Activated T-cell treated with anti-CD3 and anti-CD28 coated beads, Interleukin-2, amount 50 U/mL, for 72 hours (primary cell): ENCODE measurements around the gene MRGPRF. TPM values are rescaled to one million over a fixed set of nuclear protein-coding genes. Genes with fewer than 3 reads are reported as not detected.

Source experiments
- ATAC-seq, 2 donors: fragments of 150-1000 bp; cut with Tn5 transposase; replicated peaks in 1 of 2; 2 replicates each; pipeline ENCODE4 v1.10.0; 2021; ENCODE audit warnings: moderate library complexity in 2 of 2, mild to moderate bottlenecking in 1 of 2
- DNase-seq, 2 donors: peaks; one replicate each; pipeline ENCODE4 v3.0.0; 2021 to 2022; ENCODE audit warnings: mixed read lengths in 1 of 2
- H3K27ac Mint-ChIP-seq: one replicate; pipeline ENCODE4 v1.8.0; 2022; ENCODE audit warnings: mild to moderate bottlenecking, moderate library complexity, mixed read lengths
- H3K27me3 Mint-ChIP-seq: one replicate; pipeline ENCODE4 v1.8.0; 2022; ENCODE audit warnings: low read depth, mixed read lengths
- H3K36me3 Mint-ChIP-seq, 2 donors: one replicate each; pipeline ENCODE4 v1.8.0; 2022; ENCODE audit warnings: mixed read lengths in 2 of 2, mild to moderate bottlenecking in 1 of 2; ENCODE audit not compliant: insufficient read depth in 2 of 2
- H3K4me1 Mint-ChIP-seq: one replicate; pipeline ENCODE4 v1.8.0; 2022; ENCODE audit warnings: low read depth, mixed read lengths
- H3K4me3 Mint-ChIP-seq, 2 donors: one replicate each; pipeline ENCODE4 v1.8.0; 2022; ENCODE audit warnings: mild to moderate bottlenecking in 2 of 2, mixed read lengths in 2 of 2, moderate library complexity in 2 of 2
- H3K9me3 Mint-ChIP-seq, 2 donors: one replicate each; pipeline ENCODE4 v1.8.0; 2022; ENCODE audit warnings: mixed read lengths in 2 of 2
- total RNA-seq, 2 donors: library from RNA; stranded (reverse); gene quantifications; one replicate each; pipeline ENCODE4 v1.2.3, GENCODE V29; 2022

The MRGPRF gene
- total RNA-seq, 2 donors from 2014 or later, result not detected

DNA sequence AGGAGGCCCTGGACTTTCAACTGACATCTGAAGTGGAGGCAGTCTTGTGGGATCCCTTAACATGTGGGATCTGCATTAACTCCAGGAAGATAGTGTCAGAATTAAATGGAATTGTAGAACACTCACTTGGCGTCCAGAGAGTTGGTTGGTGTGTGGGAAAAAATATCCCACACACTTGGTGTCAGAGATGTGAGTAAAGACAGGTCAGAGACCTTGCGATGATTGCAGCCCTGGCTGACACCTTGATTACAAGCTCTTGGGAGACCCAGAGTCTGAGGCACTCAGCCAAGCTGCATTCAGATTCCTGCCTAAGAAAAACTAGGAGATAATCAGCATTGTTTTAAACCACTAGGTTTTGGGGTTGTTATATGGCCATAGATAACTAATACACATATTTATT, 28.5 kb upstream of the MRGPRF start:
- Mint-ChIP-seq H3K27ac (no peak overlapping the region), H3K4me1 (peaks cover 17% of the 10 kb centered on the region), H3K9me3 (no peaks in the 10 kb centered on the region), H3K4me3 (no peak overlapping the region), H3K27me3 (peaks cover 12% of the 10 kb centered on the region), H3K36me3 (no peaks in the 10 kb centered on the region)
- ATAC-seq (no peak), DNase-seq (no peak)

DNA sequence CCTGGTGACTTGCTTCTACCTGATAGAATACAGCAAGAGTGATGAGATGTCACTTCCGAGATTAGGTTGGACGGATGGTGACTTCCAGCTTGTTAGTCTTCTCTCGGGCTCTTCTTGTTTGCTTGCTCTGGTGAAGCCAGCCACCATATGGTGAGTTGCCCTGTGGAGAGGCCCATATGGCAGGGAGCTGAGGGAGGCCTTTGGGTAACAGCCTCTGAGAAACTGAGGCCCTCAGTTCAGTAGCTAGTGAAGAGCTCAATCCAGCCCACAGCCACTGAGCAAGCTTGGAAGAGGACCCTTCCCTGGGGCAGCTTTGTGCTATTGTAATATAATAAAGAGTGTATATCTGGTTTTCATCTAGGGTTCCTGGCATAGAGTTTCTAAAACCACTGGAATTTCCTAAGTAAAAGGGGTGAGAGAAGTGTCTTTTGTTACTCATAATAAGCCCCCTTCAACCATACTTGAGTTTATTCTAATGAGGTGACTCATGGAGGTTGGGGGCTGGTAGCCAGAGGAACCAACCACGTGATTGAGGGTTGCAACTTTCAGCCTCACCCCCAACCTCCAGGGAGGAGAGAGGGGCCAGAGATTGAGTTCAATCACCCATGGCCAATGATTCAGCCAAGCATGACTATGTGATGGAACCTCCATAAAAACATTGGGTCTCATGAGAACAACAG, 27.7 kb upstream of the MRGPRF start:
- Mint-ChIP-seq H3K4me3 (peak overlapping the region in 1 of 2 donors; percentile 27), H3K27ac (no peak overlapping the region), H3K36me3 (no peaks in the 10 kb centered on the region), H3K27me3 (peaks cover 6% of the 10 kb centered on the region), H3K9me3 (no peaks in the 10 kb centered on the region), H3K4me1 (peaks cover 17% of the 10 kb centered on the region)
- peak; percentile 37 to 62 for DNase-seq
- ATAC-seq, result peak; percentile 85 to 90

DNA sequence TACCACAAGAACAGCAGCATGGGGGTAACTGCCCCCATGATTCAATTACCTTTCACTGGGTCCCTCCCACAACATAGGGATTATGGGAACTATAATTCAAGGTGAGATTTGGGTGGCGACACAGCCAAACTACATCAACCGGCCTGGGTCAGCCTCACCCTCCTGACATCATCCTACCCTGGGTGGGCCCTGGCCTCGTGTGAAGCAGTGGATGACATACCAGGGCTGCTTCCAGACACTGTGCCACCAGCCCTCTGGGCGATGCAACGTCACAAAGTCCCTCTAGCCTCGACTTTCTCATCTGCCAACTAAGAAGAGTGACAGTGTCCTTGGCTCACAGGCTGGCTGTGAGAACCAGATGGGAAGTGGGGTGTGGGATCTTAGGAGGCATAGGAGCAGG, 27.0 kb upstream of the MRGPRF start:
- Mint-ChIP-seq H3K36me3 (no peaks in the 10 kb centered on the region), H3K9me3 (no peaks in the 10 kb centered on the region), H3K4me1 (peaks cover 17% of the 10 kb centered on the region), H3K27me3 (peaks cover 6% of the 10 kb centered on the region), H3K27ac (no peak overlapping the region), H3K4me3 (no peak overlapping the region)
- no peak for DNase-seq
- ATAC-seq, result no peak

DNA sequence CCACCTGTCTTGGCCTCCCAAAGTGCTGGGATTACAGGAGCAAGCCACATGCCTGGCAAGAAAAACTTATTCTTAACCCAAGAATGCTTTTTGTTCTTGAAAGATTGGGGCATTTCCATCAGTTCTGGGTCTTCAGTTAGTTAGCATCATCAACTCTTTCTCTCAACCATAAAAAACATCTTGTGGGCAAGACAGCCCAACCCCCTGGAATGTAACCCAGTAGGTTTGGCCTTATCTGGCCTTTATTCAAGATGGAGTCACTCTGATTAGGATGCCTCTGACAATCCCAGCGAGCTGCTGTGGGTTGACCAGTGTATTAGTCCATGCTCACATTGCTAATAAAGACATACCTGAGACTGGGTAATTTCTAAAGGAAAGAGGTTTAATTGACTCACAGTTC, 26.5 kb upstream of the MRGPRF start:
- DNase-seq, result no peak
- Mint-ChIP-seq H3K36me3 (no peaks in the 10 kb centered on the region), H3K27me3 (peaks cover 10% of the 10 kb centered on the region), H3K9me3 (no peaks in the 10 kb centered on the region), H3K27ac (no peak overlapping the region), H3K4me1 (peaks cover 17% of the 10 kb centered on the region), H3K4me3 (no peak overlapping the region)
- ATAC-seq, result no peak

DNA sequence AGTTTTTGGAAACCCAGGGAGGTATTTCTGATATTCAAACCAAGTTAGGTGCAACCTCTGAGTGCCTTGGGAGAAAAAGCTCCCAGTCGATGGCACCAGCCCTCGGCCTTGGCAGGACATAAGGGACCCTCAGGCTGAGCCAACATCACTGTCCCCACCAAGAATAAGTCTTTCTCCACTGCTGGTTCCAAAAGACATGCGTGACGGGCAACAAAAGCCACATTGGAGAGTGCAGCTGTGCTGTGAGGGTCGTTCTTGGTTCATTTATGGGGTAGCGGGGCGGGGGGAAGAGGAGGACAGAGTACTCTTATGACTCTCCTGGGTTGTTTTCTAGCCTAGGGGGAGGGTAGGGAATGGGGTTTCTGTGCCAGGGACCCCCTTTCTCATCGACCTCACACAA, 24.5 kb upstream of the MRGPRF start:
- ATAC-seq (no peak), DNase-seq (no peak)
- Mint-ChIP-seq H3K4me3 (no peak overlapping the region), H3K27ac (no peak overlapping the region), H3K9me3 (no peaks in the 10 kb centered on the region), H3K4me1 (peaks cover 17% of the 10 kb centered on the region), H3K36me3 (no peaks in the 10 kb centered on the region), H3K27me3 (peaks cover 14% of the 10 kb centered on the region)

DNA sequence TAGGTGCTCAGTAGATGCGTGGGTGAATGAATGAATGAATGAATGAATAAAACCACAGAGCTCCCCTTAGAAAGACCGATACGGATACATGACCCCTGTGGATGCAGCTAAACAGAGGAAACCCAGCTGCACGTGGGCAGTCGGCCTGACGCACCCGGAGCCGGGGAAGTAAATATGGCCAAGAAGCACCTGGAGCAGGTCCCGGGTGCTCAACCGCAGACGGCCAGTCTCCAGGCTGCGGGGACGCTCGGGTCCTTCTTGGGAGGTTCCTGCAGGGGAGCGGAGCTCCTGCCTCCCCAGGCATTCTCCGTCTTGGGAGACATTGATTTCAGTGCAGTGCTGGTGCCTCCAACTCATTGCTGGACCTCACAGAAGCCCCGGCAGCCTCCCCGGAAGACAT, 24.0 kb upstream of the MRGPRF start:
- H3K27ac Mint-ChIP-seq, result no peak overlapping the region
- no peak overlapping the region for H3K4me3 Mint-ChIP-seq
- no peaks in the 10 kb centered on the region for H3K9me3 Mint-ChIP-seq
- DNase-seq (no peak), ATAC-seq (no peak)
- peaks cover 14% of the 10 kb centered on the region for H3K27me3 Mint-ChIP-seq
- H3K36me3 Mint-ChIP-seq, result no peaks in the 10 kb centered on the region
- H3K4me1 Mint-ChIP-seq, result peaks cover 17% of the 10 kb centered on the region

DNA sequence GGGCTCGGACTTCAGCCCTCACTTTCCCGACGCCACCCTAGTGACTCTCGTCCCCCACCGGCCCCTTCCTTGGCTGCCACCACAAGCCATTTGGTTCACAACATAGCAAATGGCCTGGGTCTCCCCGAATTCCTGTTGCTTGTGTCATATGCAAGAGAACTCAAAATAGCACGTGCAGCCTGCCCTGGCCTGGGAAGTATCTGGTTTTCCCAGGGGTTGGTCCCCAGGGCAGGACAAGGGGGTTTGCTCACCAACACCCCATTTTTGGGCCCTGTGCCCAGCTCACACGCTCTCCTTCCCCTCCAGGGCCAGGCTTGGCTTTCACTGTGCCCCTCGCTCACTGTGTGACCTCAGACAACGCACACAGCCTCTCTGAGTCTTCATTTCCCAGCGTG, 22.9 kb upstream of the MRGPRF start:
- Mint-ChIP-seq H3K4me1 (peaks cover 10% of the 10 kb centered on the region), H3K36me3 (no peaks in the 10 kb centered on the region), H3K27me3 (peaks cover 14% of the 10 kb centered on the region), H3K27ac (no peak overlapping the region), H3K4me3 (no peak overlapping the region), H3K9me3 (no peaks in the 10 kb centered on the region)
- ATAC-seq (no peak), DNase-seq (no peak)

DNA sequence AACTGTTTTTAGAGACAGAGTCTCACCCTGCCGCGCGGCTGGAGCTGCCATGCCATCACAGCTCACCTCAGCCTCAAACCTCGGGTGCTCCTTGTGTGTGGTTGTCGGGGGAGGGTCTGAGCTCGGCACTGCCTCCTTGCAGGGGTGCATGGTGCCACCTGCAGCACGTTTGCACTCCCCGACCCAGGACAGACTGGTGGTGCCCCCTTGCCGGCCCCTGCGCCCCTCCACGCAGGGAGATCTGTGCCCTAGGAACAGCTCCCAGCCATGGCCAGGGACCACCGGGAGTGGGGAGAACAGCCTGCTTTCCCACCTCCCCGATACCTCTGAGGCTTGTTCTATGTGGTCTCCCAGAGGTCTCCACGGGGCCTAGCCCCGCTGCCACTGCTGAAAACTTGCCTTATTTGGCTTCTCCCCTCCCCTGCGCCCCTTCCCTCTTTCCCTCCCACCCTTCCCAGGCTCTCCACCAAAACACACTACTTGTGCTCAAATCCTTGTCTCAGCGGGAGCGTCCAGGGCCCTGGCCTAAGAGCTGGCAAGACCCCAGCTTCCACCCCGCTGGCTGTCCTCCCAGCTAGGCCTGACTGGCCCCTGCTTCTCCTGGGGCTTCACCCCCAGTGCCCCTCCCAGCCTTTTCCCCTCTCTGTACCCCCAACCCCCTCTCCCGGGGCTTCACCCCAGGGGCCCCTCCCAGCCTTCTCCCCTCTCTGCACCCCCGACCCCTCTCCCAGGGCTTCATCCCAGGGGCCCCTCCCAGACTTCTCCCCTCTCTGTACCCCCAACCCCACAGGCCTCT, 22.3 kb upstream of the MRGPRF start:
- no peak for DNase-seq
- peaks cover 4% of the 10 kb centered on the region for H3K4me1 Mint-ChIP-seq
- ATAC-seq, result no peak
- peaks cover 16% of the 10 kb centered on the region for H3K27me3 Mint-ChIP-seq
- H3K27ac Mint-ChIP-seq, result no peak overlapping the region
- no peaks in the 10 kb centered on the region for H3K36me3 Mint-ChIP-seq
- H3K9me3 Mint-ChIP-seq, result no peaks in the 10 kb centered on the region
- H3K4me3 Mint-ChIP-seq, result no peak overlapping the region

DNA sequence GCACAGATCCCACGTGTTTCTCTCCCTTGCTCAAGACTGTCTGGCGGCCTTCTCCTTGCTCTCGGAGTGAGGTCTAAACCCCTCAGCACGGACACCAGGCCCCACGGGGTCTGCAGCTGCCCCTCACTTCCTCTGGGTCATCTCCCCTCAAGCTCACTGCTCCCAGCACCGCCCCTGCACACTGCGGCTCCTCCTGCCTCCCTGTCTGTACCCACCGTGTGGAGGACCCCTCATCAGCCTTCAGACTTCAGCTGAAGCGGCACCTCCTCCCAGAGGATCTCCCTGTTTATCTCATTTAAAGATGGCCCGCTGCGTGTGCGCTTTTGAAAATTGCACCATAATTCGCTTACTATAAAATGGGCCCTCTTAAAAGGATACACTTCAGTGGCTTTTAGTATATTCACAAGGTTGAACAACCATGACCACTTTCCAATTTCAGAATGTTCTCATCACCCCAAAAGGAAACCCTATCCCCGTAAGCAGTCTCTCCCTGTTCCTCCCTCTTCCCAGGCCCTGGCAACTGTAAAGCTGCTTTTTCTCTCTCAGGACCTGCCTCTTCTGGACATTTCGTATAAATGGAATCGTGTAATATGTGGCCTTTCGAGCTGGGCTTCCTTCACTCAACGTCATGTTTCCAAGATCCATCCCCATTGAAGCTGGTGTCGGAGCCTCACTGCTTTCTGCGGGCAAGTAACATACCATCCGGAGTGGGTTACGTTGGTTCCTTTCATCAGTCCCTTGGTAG, 21.2 kb upstream of the MRGPRF start:
- peaks cover 20% of the 10 kb centered on the region for H3K27me3 Mint-ChIP-seq

DNA sequence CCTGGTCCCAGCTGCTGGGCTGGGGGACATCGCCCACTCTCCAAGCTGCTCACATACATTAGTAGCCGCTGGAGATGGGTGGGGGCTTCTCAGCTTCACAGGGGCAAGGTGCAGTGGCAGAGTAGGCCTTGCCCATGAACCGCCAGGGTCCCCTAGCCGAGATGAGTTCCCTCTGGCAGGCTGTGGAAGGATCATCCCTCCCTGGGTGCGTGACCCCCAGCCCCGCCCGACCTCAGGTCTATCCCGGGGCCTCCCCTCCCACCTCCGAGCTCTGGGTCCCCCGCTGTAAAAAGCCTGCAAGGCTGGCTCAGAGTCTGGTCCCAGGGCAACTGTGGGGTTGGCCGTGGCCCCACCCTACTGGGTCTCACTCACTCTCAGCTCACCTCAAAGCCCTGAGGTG, 20.4 kb upstream of the MRGPRF start:
- no peaks in the 10 kb centered on the region for H3K9me3 Mint-ChIP-seq
- peaks cover 20% of the 10 kb centered on the region for H3K27me3 Mint-ChIP-seq
- H3K4me3 Mint-ChIP-seq, result no peak overlapping the region
- H3K4me1 Mint-ChIP-seq, result no peaks in the 10 kb centered on the region
- H3K27ac Mint-ChIP-seq, result no peak overlapping the region
- ATAC-seq (no peak), DNase-seq (no peak)
- no peaks in the 10 kb centered on the region for H3K36me3 Mint-ChIP-seq

More for the DNA sequence above, 21.2 kb upstream of the MRGPRF start:
- Mint-ChIP-seq H3K36me3 (no peaks in the 10 kb centered on the region), H3K4me1 (no peaks in the 10 kb centered on the region), H3K4me3 (no peak overlapping the region), H3K9me3 (no peaks in the 10 kb centered on the region), H3K27ac (no peak overlapping the region)
- DNase-seq, result no peak
- ATAC-seq, result no peak

DNA sequence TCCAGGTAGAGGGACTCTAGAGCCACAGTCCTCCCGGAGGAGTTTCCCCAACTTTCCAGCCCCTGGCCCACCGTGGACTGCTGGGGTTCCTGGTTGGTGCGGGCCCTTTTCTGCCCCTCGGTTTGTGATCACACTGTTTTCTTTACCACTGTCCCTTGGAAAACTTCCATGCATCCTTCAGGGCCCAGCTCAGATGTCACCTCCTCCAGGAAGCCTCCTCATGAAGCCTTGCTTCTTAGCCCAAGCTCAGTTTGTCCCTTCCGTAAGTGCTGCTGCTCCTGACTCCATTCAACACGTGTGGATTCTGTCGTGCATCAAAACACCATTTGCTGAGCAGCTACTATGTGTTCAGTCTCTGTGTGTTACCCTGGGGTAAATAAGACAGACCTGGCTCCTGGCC, 19.8 kb upstream of the MRGPRF start:
- DNase-seq (no peak), ATAC-seq (no peak)
- H3K4me3 Mint-ChIP-seq, result no peak overlapping the region
- no peaks in the 10 kb centered on the region for H3K9me3 Mint-ChIP-seq
- no peak overlapping the region for H3K27ac Mint-ChIP-seq
- peaks cover 20% of the 10 kb centered on the region for H3K27me3 Mint-ChIP-seq
- no peaks in the 10 kb centered on the region for H3K36me3 Mint-ChIP-seq
- H3K4me1 Mint-ChIP-seq, result no peaks in the 10 kb centered on the region

DNA sequence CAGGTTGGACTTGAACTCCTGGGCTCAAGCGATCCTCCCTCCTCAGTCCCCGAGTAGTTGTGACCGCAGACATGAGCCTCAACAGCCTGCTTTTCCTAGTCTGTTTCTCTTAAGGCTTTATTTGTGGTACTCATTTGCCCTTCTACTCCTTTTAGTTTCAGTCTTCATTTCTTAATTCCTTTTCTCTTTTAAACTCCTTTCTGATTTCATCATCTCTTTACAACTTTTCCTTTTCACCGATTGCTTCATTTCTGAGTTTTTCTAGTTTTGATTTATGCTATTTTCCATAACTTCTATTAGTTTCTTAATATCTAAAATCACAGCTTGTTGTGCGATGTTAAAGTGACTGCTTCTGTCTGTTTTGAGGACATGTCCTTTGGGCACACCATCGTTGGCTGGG, 17.3 kb upstream of the MRGPRF start:
- Mint-ChIP-seq H3K27me3 (peaks cover 20% of the 10 kb centered on the region), H3K4me3 (no peak overlapping the region), H3K4me1 (no peaks in the 10 kb centered on the region), H3K9me3 (no peaks in the 10 kb centered on the region), H3K36me3 (no peaks in the 10 kb centered on the region), H3K27ac (no peak overlapping the region)
- ATAC-seq (no peak), DNase-seq (no peak)

DNA sequence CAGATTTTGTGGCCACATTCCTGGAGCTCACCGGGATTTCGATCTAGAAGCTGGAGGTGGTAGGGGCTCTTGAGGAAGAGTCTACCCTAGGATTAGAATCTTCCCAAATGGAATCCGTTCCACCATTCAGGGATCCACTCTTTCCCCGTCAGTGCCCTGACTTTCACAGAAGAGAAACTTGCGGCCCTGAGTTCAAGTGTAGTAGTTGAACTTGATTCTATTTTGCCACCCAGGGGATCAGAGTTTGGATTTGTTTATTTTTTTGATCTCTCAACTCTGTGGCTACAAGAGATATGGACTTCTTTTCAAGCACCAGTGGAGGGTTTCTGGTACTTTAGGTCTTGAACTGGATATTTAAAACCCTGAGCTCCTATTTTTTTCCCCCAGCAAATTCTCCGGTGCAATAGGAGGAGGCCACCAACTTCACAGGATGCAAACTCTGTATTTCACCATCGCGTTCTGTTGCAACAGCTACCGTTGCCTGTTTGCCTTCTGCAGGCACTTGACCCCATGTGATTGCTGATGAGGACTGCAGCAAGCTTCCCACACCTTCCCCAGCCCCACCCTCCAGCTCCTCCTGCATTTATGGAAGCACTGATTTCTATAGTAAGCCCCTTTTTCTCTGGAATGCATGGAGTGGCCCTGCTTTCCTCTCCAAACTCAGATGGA, 14.8 kb upstream of the MRGPRF start:
- Mint-ChIP-seq H3K36me3 (no peaks in the 10 kb centered on the region), H3K27me3 (peaks cover 12% of the 10 kb centered on the region), H3K4me3 (no peak overlapping the region), H3K4me1 (no peaks in the 10 kb centered on the region), H3K9me3 (no peaks in the 10 kb centered on the region), H3K27ac (no peak overlapping the region)
- DNase-seq, result no peak
- no peak for ATAC-seq
